ENCODE measurements around the gene MVP. TPM values are rescaled to one million over a fixed set of nuclear protein-coding genes. Genes with fewer than 3 reads are reported as not detected.

The MVP gene
- polyA plus RNA-seq, 1 donor from 2014 or later, result 2.5 TPM

- Histone ChIP-seq H3K27ac (ENCODE audit: low read length) (no peak overlapping the region), H3K4me2 (ENCODE audit: low read length) (no peak overlapping the region), H3K79me2 (replicated peaks; ENCODE audit: insufficient read depth, low read length) (no peaks in the 10 kb centered on the region), H2AFZ (ENCODE audit: low read depth, low read length) (no peak overlapping the region), H3K4me3 (ENCODE audit: low read length) (no peak overlapping the region), H3K36me3 (ENCODE audit: insufficient read depth, low read length) (no peaks in the 10 kb centered on the region), H4K20me1 (ENCODE audit: insufficient read depth) (no peaks in the 10 kb centered on the region), H3K9me3 (ENCODE audit: low read length) (no peaks in the 10 kb centered on the region), H3F3A (ENCODE audit: insufficient read depth, low read length, poor library complexity, severe bottlenecking) (no peaks in the 10 kb centered on the region), H3K27me3 (ENCODE audit: insufficient read depth, low read depth, low read length) (no peaks in the 10 kb centered on the region), H3K9me2 (ENCODE audit: insufficient read depth, low read length) (no peaks in the 10 kb centered on the region), H3K9ac (ENCODE audit: low read length) (no peak overlapping the region)
- no peak for TF ChIP-seq TAF1 (IDR thresholded peaks at IDR 0.05; ENCODE audit: low read depth)
- TF ChIP-seq EP300 (conservative IDR thresholded peaks at IDR 0.05; ENCODE audit: poor library complexity, severe bottlenecking), result no peak
- TF ChIP-seq RAD21 (conservative IDR thresholded peaks at IDR 0.05), result no peak
- TF ChIP-seq MXI1 (conservative IDR thresholded peaks at IDR 0.05; ENCODE audit: poor library complexity, severe bottlenecking), result no peak
- TF ChIP-seq EZH2 (IDR thresholded peaks at IDR 0.05; ENCODE audit: borderline replicate concordance, insufficient read depth, low read length, poor library complexity, severe bottlenecking), result no peak
- no peak for TF ChIP-seq REST (IDR thresholded peaks at IDR 0.05; ENCODE audit: borderline replicate concordance)
- TF ChIP-seq SMC3 (conservative IDR thresholded peaks at IDR 0.05; ENCODE audit: poor library complexity), result no peak
- TF ChIP-seq CTCF (IDR thresholded peaks at IDR 0.05; ENCODE audit: poor library complexity, severe bottlenecking), result no peak
- no peak for TF ChIP-seq POLR2AphosphoS5 (IDR thresholded peaks at IDR 0.05)
Measured at GRCh38 chr16:29836623-29837022, 16.4 kb downstream of the MVP start.

GRCh38 chr16:29837841-29838240 is 17.6 kb downstream of the MVP start:
- Histone ChIP-seq H3K27ac (ENCODE audit: low read length) (no peak overlapping the region), H3K27me3 (ENCODE audit: insufficient read depth, low read depth, low read length) (no peaks in the 10 kb centered on the region), H4K20me1 (ENCODE audit: insufficient read depth) (no peaks in the 10 kb centered on the region), H3K9me3 (ENCODE audit: low read length) (no peaks in the 10 kb centered on the region), H3K36me3 (ENCODE audit: insufficient read depth, low read length) (no peaks in the 10 kb centered on the region), H3K79me2 (replicated peaks; ENCODE audit: insufficient read depth, low read length) (no peaks in the 10 kb centered on the region), H3K9me2 (ENCODE audit: insufficient read depth, low read length) (no peaks in the 10 kb centered on the region), H2AFZ (ENCODE audit: low read depth, low read length) (no peak overlapping the region), H3K4me2 (ENCODE audit: low read length) (no peak overlapping the region), H3K4me3 (ENCODE audit: low read length) (no peak overlapping the region), H3K9ac (ENCODE audit: low read length) (no peak overlapping the region), H3F3A (ENCODE audit: insufficient read depth, low read length, poor library complexity, severe bottlenecking) (no peaks in the 10 kb centered on the region)
- no peak for TF ChIP-seq CTCF (IDR thresholded peaks at IDR 0.05; ENCODE audit: poor library complexity, severe bottlenecking)
- no peak for TF ChIP-seq EZH2 (IDR thresholded peaks at IDR 0.05; ENCODE audit: borderline replicate concordance, insufficient read depth, low read length, poor library complexity, severe bottlenecking)
- TF ChIP-seq POLR2AphosphoS5 (IDR thresholded peaks at IDR 0.05), result no peak
- no peak for TF ChIP-seq RAD21 (conservative IDR thresholded peaks at IDR 0.05)
- TF ChIP-seq TAF1 (IDR thresholded peaks at IDR 0.05; ENCODE audit: low read depth), result no peak
- TF ChIP-seq SMC3 (conservative IDR thresholded peaks at IDR 0.05; ENCODE audit: poor library complexity), result no peak
- TF ChIP-seq MXI1 (conservative IDR thresholded peaks at IDR 0.05; ENCODE audit: poor library complexity, severe bottlenecking), result no peak
- TF ChIP-seq REST (IDR thresholded peaks at IDR 0.05; ENCODE audit: borderline replicate concordance), result no peak
- no peak for TF ChIP-seq EP300 (conservative IDR thresholded peaks at IDR 0.05; ENCODE audit: poor library complexity, severe bottlenecking)

Measured in neural cell (in vitro differentiated cells).